ENCODE results near the gene MOSMO. TPM values are rescaled to one million over a fixed set of nuclear protein-coding genes. Genes with fewer than 3 reads are reported as not detected.

MOSMO gene
- total and polyA plus RNA-seq, 2 of the 4 experiments (the other 2 are of a cell fraction), result 10.5 to 16.0 TPM

DNA sequence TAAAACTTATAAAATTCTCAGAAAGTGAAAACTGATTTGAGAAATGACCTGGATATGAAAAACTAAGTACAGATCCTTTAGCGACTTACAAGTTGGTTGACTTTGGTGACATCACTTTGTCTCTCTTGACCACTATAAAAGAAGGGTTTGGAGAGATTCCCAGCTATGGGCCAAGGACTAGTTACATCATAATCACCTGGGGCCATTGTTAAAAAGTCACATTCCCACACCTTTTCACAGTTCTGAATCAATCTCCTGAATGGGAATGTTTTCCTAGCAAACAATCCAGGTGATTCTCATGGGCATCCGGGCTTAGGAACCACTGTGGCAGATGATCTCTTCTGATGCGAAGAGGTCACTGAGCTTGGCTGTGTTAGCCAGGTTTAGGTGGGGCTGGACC is 83.8 kb downstream of the MOSMO start:
- BruUV-seq (replicated peaks), result no TSS peak
- in situ Hi-C loops (cut with MboI; ENCODE audit: low sequenced_read_pairs), result loop anchor here (5.0 kb wide), 1 partner anchor 91 kb away; no protein-coding TSS in a partner anchor
- no peak overlapping the region for H4K5ac ChIP-seq (ENCODE audit: low read depth, low read length)

More for the DNA sequence above, 83.8 kb downstream of the MOSMO start:
- H3K18ac ChIP-seq (ENCODE audit: low read depth, low read length), result no peak overlapping the region
- H3K56ac ChIP-seq (ENCODE audit: extremely low read depth, insufficient read depth, low read length), result no peak overlapping the region
- peaks cover 2% of the 10 kb centered on the region; the same call in 1 of the 2 replicates for H3K36me3 ChIP-seq (ENCODE audit: control insufficient read depth, insufficient read depth, low read length)
- H2AK5ac ChIP-seq (ENCODE audit: low read depth, low read length), result no peak overlapping the region
- dilution Hi-C loops (cut with HindIII; ENCODE audit: low sequenced_read_pairs, unreplicated experiment) (no loop called here), intact Hi-C loops (cut with micrococcal nuclease) (no loop called here)
- no peak overlapping the region for H3K4me2 ChIP-seq (ENCODE audit: low read depth, low read length)
- no peak overlapping the region for H3K27ac ChIP-seq (ENCODE audit: insufficient read depth, low read length)
- H3K4ac ChIP-seq (ENCODE audit: low read depth, low read length), result no peak overlapping the region
- H4K91ac ChIP-seq (ENCODE audit: insufficient read depth, low read depth, low read length), result no peak overlapping the region
- ChIA-PET POLR2A (ENCODE audit: unreplicated experiment) (no interaction called here), CTCF (interaction anchor here (1.5 to 2.1 kb wide), 2 partner anchors 14 to 97 kb away, joined by 5 to 14 read pairs; no protein-coding TSS in a partner anchor)
- no peak overlapping the region for H3K9ac ChIP-seq (ENCODE audit: low read depth, low read length)
- no peak overlapping the region for H2BK5ac ChIP-seq (ENCODE audit: low read depth, low read length, poor library complexity, severe bottlenecking)
- H4K8ac ChIP-seq (ENCODE audit: low read depth in 2 of 2, low read length in 2 of 2), result no peak overlapping the region
- H2AK9ac ChIP-seq (replicated peaks; ENCODE audit: low read depth, low read length, poor library complexity), result no peak overlapping the region
- H2AFZ ChIP-seq (replicated peaks; ENCODE audit: low read length, poor library complexity), result no peak overlapping the region
- H3K23ac ChIP-seq (ENCODE audit: low read depth, low read length), result no peak overlapping the region
- H3K27me3 ChIP-seq (ENCODE audit: control insufficient read depth, insufficient read depth, low read length), result peaks cover 4% of the 10 kb centered on the region; the same call in 1 of the 2 replicates
- H3K9me1 ChIP-seq (ENCODE audit: insufficient read depth, low read length), result no peaks in the 10 kb centered on the region; the same call in 1 of the 2 replicates
- TF ChIP-seq RAD21 (IDR thresholded peaks at IDR 0.05; ENCODE audit: low read length) (no peak), CEBPB (IDR thresholded peaks at IDR 0.05; ENCODE audit: low read depth, low read length) (no peak), NFE2L2 (IDR thresholded peaks at IDR 0.05; ENCODE audit: low read depth, low read length) (no peak), MAFK (IDR thresholded peaks at IDR 0.05; ENCODE audit: low read depth, low read length) (no peak), CHD1 (IDR thresholded peaks at IDR 0.05; ENCODE audit: low read depth, low read length) (no peak), RFX5 (IDR thresholded peaks at IDR 0.05; ENCODE audit: low read depth, low read length) (no peak), MXI1 (IDR thresholded peaks at IDR 0.05; ENCODE audit: borderline replicate concordance, low read depth, low read length) (no peak), FOS (IDR thresholded peaks at IDR 0.05; ENCODE audit: low read depth, low read length) (no peak), SMC3 (IDR thresholded peaks at IDR 0.05; ENCODE audit: low read depth, low read length) (no peak), MAZ (IDR thresholded peaks at IDR 0.05; ENCODE audit: borderline replicate concordance, low read depth, low read length) (no peak)
- TF ChIP-seq, protein P1, sequence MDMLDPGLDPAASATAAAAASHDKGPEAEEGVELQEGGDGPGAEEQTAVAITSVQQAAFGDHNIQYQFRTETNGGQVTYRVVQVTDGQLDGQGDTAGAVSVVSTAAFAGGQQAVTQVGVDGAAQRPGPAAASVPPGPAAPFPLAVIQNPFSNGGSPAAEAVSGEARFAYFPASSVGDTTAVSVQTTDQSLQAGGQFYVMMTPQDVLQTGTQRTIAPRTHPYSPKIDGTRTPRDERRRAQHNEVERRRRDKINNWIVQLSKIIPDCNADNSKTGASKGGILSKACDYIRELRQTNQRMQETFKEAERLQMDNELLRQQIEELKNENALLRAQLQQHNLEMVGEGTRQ (IDR thresholded peaks at IDR 0.05; ENCODE audit: low read depth, low read length), result no peak
- H2BK120ac ChIP-seq (ENCODE audit: low read depth, low read length), result no peak overlapping the region
- 83% methylated on average over 1 of the region's 3 CpGs; no CpG with 5 or more reads in 1 of the 2 experiments for WGBS, 2 experiments (ENCODE audit: extremely low coverage in 2 of 2, insufficient read length in 1 of 2)
- peaks cover 7% of the 10 kb centered on the region for H3K4me1 ChIP-seq (ENCODE audit: control insufficient read depth, insufficient read depth, low read length)
- no peak for ATAC-seq (ENCODE audit: low read depth)
- no peaks in the 10 kb centered on the region for H3K79me1 ChIP-seq (ENCODE audit: low read depth in 1 of 2, low read length in 2 of 2)
- no peak overlapping the region for H2BK20ac ChIP-seq (ENCODE audit: low read depth, low read length)
- no peaks in the 10 kb centered on the region for H3K9me3 ChIP-seq (ENCODE audit: control insufficient read depth, insufficient read depth, low read length)
- no peak overlapping the region for H3K14ac ChIP-seq (replicated peaks; ENCODE audit: low read depth, low read length)
- no peak for DNase-seq
- no peaks in the 10 kb centered on the region for H4K20me1 ChIP-seq (ENCODE audit: insufficient read depth, low read length)
- no peak overlapping the region for H3K4me3 ChIP-seq (ENCODE audit: insufficient read depth, low read depth, low read length)
- H2BK15ac ChIP-seq (ENCODE audit: low read depth, low read length), result no peak overlapping the region
